ENCODE measurements around the gene COL8A1. TPM values are rescaled to one million over a fixed set of nuclear protein-coding genes. Genes with fewer than 3 reads are reported as not detected.

COL8A1 gene
- total RNA-seq, 4 donors from 2014 or later: 2.2 to 8.6 (median 5.1) TPM

DNA sequence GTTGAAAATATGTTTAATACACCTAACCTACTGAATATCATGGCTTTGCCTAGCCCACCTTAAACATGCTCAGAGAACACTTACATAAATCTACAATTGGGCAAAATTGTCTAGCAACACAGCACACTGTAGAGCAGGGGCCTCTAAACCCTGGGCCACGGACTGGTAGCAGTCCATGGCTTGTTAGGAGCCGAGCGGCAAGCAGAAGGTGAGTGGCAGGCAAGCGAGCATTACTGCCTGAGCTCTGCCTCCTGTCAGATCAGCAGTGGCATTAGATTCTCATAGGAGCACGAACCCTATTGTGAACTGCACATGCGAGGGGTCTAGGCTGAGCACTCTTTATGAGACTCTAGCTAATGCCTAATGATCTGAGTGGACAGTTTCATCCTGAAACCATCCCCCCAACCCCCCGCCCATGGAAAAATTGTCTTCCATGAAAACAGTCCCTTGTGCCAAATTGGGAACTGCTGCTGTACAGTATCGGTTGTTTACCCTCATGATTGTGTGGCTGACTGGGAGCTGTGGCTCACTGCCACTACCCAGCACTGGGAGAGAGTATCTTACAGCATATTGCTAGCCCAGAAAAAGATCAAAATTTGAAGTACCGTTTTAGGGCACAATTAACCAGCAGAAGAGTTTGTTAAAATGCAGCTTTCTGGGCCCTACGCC lies 205.3 kb downstream of the COL8A1 start:
- intact Hi-C loops (cut with DNase I; ENCODE audit: low total_unique reads): loop anchor here (1.0 to 5.0 kb wide), 3 partner anchors 219 to 411 kb away; no protein-coding TSS in a partner anchor
- no peaks in the 10 kb centered on the region for H3K36me3 ChIP-seq
- DNase-seq (no peak), ATAC-seq (peak; percentile 21 to 45)
- in situ Hi-C loops (cut with MboI; ENCODE audit: low sequenced_read_pairs in 4 of 4): loop anchor here (5.0 to 25.0 kb wide), 3 partner anchors 219 to 409 kb away; no protein-coding TSS in a partner anchor
- H3K9me3 ChIP-seq: no peaks in the 10 kb centered on the region
- TF ChIP-seq POLR2A (IDR thresholded peaks at IDR 0.05): no peak
- TF ChIP-seq, protein P1, sequence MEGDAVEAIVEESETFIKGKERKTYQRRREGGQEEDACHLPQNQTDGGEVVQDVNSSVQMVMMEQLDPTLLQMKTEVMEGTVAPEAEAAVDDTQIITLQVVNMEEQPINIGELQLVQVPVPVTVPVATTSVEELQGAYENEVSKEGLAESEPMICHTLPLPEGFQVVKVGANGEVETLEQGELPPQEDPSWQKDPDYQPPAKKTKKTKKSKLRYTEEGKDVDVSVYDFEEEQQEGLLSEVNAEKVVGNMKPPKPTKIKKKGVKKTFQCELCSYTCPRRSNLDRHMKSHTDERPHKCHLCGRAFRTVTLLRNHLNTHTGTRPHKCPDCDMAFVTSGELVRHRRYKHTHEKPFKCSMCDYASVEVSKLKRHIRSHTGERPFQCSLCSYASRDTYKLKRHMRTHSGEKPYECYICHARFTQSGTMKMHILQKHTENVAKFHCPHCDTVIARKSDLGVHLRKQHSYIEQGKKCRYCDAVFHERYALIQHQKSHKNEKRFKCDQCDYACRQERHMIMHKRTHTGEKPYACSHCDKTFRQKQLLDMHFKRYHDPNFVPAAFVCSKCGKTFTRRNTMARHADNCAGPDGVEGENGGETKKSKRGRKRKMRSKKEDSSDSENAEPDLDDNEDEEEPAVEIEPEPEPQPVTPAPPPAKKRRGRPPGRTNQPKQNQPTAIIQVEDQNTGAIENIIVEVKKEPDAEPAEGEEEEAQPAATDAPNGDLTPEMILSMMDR (IDR thresholded peaks at IDR 0.05 in 4 of 5, conservative IDR thresholded peaks at IDR 0.05 in 1 of 5): no peak
- H3K4me3 ChIP-seq: no peak overlapping the region
- H3K27me3 ChIP-seq: no peaks in the 10 kb centered on the region
- H3K4me1 ChIP-seq: peaks cover 45 to 52% of the 10 kb centered on the region in 2 donors
- peak overlapping the region; percentile 61 to 79 (median 72) for H3K27ac ChIP-seq

DNA sequence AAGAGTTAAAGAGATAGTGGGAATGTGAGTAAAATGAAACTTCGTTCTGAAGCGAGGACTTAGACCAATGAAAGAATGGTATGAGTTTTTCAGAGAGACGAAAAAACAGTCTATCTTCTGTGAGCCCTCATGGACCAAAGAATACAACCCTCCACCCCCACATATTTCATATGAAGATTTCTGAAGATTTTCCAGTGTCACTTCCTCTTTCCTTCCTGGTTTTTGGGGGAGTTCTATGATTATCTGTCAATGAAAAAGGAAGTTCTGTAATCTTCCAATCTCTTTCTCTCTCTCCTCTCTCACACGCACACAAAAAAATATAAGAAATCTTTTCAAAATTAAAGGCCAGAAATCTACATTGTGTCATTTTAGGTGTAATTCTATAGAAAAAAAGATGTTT lies 206.9 kb downstream of the COL8A1 start:
- H3K36me3 ChIP-seq: peaks cover 0 to 11% of the 10 kb centered on the region in 2 donors
- in situ Hi-C loops (cut with MboI; ENCODE audit: low sequenced_read_pairs in 4 of 4): loop anchor here in 3 of 4 donors (25.0 kb wide), 1 partner anchor 217 kb away; no protein-coding TSS in a partner anchor
- no peak for DNase-seq
- no peak overlapping the region for H3K4me3 ChIP-seq
- no peaks in the 10 kb centered on the region for H3K27me3 ChIP-seq
- H3K27ac ChIP-seq: peak overlapping the region; percentile 61 to 79 (median 72)
- TF ChIP-seq, protein P1 (IDR thresholded peaks at IDR 0.05 in 4 of 5, conservative IDR thresholded peaks at IDR 0.05 in 1 of 5): no peak
- TF ChIP-seq POLR2A (IDR thresholded peaks at IDR 0.05): no peak
- no peak for ATAC-seq
- intact Hi-C loops (cut with DNase I; ENCODE audit: low total_unique reads): loop anchor here (5.0 kb wide), 1 partner anchor 62 kb away; no protein-coding TSS in a partner anchor
- H3K4me1 ChIP-seq: peaks cover 45 to 52% of the 10 kb centered on the region in 2 donors
- no peaks in the 10 kb centered on the region for H3K9me3 ChIP-seq

DNA sequence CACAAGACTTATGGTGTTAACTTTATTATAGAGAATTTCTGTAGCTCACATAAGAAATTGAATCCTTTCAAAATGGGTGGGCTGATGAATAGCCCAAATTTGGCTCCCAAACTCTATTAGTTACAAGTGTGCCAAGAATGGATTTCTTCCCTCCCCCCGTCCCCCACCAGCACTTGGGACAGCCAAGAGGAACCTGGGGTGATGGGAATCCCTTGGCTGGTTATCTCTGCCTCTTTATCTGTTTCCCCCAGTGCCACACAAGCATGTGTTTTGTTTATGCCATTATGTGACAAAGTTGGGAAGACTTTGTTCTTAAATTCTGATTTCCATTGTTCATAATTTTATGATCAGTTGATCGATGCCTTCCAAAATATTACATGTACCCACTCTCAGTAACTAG lies 207.6 kb downstream of the COL8A1 start:
- Histone ChIP-seq H3K4me1 (peaks cover 45 to 52% of the 10 kb centered on the region in 2 donors), H3K27me3 (no peaks in the 10 kb centered on the region), H3K36me3 (peaks cover 0 to 17% of the 10 kb centered on the region in 2 donors), H3K27ac (peak overlapping the region; percentile 61 to 79 (median 72)), H3K4me3 (no peak overlapping the region), H3K9me3 (no peaks in the 10 kb centered on the region)
- DNase-seq (no peak), ATAC-seq (no peak)
- in situ Hi-C loops (cut with MboI; ENCODE audit: low sequenced_read_pairs in 4 of 4) (loop anchor here in 3 of 4 donors (25.0 kb wide), 1 partner anchor 216 kb away; no protein-coding TSS in a partner anchor), intact Hi-C loops (cut with DNase I; ENCODE audit: low total_unique reads) (loop anchor here (5.0 kb wide), 1 partner anchor 61 kb away; no protein-coding TSS in a partner anchor)
- no peak for TF ChIP-seq POLR2A (IDR thresholded peaks at IDR 0.05)
- TF ChIP-seq, protein P1 (IDR thresholded peaks at IDR 0.05 in 4 of 5, conservative IDR thresholded peaks at IDR 0.05 in 1 of 5): no peak

DNA sequence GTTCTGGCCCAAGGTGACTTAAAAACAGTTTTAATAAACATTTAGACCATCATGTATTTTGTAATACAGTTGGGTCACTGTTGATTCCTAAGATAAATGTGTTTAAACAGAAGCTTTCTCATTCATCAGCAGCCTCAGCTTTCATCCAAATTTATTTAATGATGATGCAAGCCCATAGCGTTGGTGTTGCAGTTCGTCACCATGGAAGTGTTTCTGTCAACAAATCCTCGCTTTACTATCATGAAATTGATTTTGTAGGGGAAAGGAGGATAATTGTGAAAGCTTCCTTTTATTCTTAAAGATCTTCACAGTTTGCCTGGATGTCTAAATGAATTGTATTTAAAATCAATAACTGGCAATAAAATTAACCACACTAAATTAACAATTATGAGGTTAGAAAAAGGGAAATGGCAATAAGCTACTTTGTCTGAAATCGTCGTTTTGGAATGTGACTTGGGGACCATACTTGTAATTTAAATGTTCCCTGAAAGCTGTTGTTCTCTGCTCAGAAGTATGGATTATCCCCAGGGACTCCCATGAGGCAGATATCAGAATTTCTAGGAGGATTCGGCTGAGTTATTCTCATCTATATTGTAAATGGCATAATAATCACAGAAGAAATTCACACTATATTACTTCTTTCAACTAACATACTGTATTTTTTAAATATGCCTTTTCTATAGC lies 208.2 kb downstream of the COL8A1 start:
- Histone ChIP-seq H3K27ac (peak overlapping the region; percentile 61 to 79 (median 72)), H3K9me3 (no peaks in the 10 kb centered on the region), H3K4me1 (peaks cover 45 to 52% of the 10 kb centered on the region in 2 donors), H3K36me3 (peaks cover 0 to 19% of the 10 kb centered on the region in 2 donors), H3K27me3 (no peaks in the 10 kb centered on the region), H3K4me3 (no peak overlapping the region)
- intact Hi-C loops (cut with DNase I; ENCODE audit: low total_unique reads) (loop anchor here (5.0 kb wide), 1 partner anchor 61 kb away; no protein-coding TSS in a partner anchor), in situ Hi-C loops (cut with MboI; ENCODE audit: low sequenced_read_pairs in 4 of 4) (loop anchor here in 3 of 4 donors (25.0 kb wide), 1 partner anchor 216 kb away; no protein-coding TSS in a partner anchor)
- ATAC-seq: peak; percentile 46 to 51
- no peak for DNase-seq
- no peak for TF ChIP-seq POLR2A (IDR thresholded peaks at IDR 0.05)

Data from gastrocnemius medialis (tissue), 4 donors.